Astrocyte (in vitro differentiated cells and primary cell): ENCODE results near the gene SLC35F5.

Experiments used
- CTCF ChIP-seq: IDR thresholded peaks from 2 replicates; pipeline ENCODE4 v1.5.1; 2011; ENCODE audit warnings: low read depth, mild to moderate bottlenecking, inconsistent platforms, low read length, moderate library complexity; ENCODE audit not compliant: insufficient read depth
- EZH2 ChIP-seq: IDR thresholded peaks from 2 replicates; pipeline ENCODE4 v1.6.1; 2012; ENCODE audit warnings: mild to moderate bottlenecking, low read length, inconsistent platforms; ENCODE audit not compliant: insufficient read depth

- TF ChIP-seq CTCF (no peak), EZH2 (no peak)
Observed at GRCh38 chr2:113777371-113777770, 20.9 kb upstream of the SLC35F5 start.
